Measurements from ENCODE around the gene HHAT.

The HHAT gene

DNA sequence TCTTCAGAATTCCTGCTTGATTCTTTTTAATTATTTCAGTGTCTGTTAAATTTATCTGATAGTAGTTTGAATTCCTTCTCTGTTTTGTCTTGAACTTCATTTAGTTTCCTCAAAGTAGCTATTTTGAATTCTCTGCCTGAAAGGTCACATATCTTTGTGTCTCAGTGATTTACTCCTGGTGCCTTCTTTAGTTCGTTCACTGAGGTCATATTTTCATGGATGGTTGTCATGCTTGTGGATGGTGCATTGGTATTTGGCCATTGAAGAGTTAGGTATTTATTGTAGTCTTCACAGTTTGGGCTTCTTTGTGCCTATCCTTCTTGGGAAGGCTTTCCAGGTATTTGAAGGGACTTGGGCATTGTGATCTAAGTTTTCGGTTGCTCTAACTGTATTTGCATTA, 267.9 kb downstream of the HHAT start:
- Histone ChIP-seq H3K9me3 (ENCODE audit: control insufficient read depth, low read length) (no peaks in the 10 kb centered on the region), H3K27me3 (ENCODE audit: control insufficient read depth, insufficient read depth, low read length) (no peaks in the 10 kb centered on the region), H2AFZ (no peak overlapping the region), H3K9ac (no peak overlapping the region), H3K79me2 (no peaks in the 10 kb centered on the region), H3K4me1 (no peaks in the 10 kb centered on the region), H3K4me3 (ENCODE audit: low read depth, low read length) (no peak overlapping the region), H3K27ac (no peak overlapping the region), H3K36me3 (ENCODE audit: control insufficient read depth, insufficient read depth, low read length) (no peaks in the 10 kb centered on the region), H3K4me2 (ENCODE audit: low read length) (no peak overlapping the region)
- TF ChIP-seq, protein P1, sequence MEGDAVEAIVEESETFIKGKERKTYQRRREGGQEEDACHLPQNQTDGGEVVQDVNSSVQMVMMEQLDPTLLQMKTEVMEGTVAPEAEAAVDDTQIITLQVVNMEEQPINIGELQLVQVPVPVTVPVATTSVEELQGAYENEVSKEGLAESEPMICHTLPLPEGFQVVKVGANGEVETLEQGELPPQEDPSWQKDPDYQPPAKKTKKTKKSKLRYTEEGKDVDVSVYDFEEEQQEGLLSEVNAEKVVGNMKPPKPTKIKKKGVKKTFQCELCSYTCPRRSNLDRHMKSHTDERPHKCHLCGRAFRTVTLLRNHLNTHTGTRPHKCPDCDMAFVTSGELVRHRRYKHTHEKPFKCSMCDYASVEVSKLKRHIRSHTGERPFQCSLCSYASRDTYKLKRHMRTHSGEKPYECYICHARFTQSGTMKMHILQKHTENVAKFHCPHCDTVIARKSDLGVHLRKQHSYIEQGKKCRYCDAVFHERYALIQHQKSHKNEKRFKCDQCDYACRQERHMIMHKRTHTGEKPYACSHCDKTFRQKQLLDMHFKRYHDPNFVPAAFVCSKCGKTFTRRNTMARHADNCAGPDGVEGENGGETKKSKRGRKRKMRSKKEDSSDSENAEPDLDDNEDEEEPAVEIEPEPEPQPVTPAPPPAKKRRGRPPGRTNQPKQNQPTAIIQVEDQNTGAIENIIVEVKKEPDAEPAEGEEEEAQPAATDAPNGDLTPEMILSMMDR (IDR thresholded peaks at IDR 0.05) = no peak

DNA sequence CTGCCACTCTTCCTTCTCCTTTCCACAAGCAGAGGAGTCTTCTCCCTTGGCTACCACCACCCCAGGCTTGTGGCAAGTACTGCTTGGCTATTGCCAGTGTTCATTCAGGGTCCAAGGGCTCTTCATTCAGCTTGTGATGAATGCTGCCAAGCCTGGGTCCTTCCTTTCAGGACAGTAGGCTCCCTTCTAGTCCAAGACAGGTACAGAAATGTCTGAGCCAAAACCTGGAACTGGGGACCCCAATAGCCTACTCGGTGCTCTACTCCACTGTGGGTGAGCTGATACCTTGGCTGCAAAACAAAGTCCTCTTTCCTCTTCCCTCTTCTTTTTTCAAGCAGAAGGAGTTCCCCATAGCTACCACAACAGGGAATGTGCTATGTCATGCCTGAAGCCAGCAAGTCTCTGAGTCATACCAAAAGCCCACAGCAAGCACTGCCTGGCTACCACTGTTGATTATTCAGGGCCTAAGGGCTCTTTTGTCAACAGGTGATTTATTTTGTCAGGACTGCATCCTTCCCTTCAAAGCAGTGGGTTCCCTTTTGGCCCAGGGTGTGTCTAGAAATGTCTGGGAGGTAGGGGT, 268.9 kb downstream of the HHAT start:
- Histone ChIP-seq H3K27me3 (ENCODE audit: control insufficient read depth, insufficient read depth, low read length) (no peaks in the 10 kb centered on the region), H3K36me3 (ENCODE audit: control insufficient read depth, insufficient read depth, low read length) (no peaks in the 10 kb centered on the region), H3K79me2 (no peaks in the 10 kb centered on the region), H3K4me1 (no peaks in the 10 kb centered on the region), H3K4me3 (ENCODE audit: low read depth, low read length) (no peak overlapping the region), H3K9me3 (ENCODE audit: control insufficient read depth, low read length) (no peaks in the 10 kb centered on the region), H3K9ac (no peak overlapping the region), H2AFZ (no peak overlapping the region), H3K4me2 (ENCODE audit: low read length) (no peak overlapping the region), H3K27ac (no peak overlapping the region)
- TF ChIP-seq, protein P1 (IDR thresholded peaks at IDR 0.05) = no peak

DNA sequence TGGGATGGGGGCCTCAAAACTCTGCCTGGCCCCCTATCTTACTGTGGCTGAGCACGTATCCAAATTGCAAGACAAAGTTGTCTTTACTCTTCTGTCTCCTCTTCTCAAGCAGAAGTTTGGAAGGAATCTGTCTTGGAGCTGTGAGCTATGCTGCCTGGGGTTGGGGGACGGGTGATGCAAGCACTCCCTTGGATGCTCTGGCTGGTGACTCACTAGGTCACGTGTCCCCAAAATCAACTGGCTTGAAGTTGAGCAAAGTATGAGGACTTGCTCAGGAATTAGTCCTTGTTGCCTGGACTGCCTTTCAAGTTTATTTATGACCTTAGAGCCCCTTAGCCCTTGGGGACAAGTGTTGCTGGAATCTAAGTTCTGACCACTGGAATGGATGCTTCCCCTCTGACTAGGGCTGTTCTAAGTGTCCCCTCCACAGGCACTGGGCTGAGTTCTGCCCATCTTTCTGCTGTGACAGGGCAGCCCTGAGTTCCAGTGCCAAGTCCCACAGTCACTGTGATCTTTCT, 269.5 kb downstream of the HHAT start:
- Histone ChIP-seq H3K9me3 (ENCODE audit: control insufficient read depth, low read length) (no peaks in the 10 kb centered on the region), H3K36me3 (ENCODE audit: control insufficient read depth, insufficient read depth, low read length) (no peaks in the 10 kb centered on the region), H3K27ac (no peak overlapping the region), H3K79me2 (no peaks in the 10 kb centered on the region), H2AFZ (no peak overlapping the region), H3K4me1 (no peaks in the 10 kb centered on the region), H3K9ac (no peak overlapping the region), H3K4me2 (ENCODE audit: low read length) (no peak overlapping the region), H3K27me3 (ENCODE audit: control insufficient read depth, insufficient read depth, low read length) (no peaks in the 10 kb centered on the region), H3K4me3 (ENCODE audit: low read depth, low read length) (no peak overlapping the region)
- TF ChIP-seq, protein P1 (IDR thresholded peaks at IDR 0.05) = no peak

DNA sequence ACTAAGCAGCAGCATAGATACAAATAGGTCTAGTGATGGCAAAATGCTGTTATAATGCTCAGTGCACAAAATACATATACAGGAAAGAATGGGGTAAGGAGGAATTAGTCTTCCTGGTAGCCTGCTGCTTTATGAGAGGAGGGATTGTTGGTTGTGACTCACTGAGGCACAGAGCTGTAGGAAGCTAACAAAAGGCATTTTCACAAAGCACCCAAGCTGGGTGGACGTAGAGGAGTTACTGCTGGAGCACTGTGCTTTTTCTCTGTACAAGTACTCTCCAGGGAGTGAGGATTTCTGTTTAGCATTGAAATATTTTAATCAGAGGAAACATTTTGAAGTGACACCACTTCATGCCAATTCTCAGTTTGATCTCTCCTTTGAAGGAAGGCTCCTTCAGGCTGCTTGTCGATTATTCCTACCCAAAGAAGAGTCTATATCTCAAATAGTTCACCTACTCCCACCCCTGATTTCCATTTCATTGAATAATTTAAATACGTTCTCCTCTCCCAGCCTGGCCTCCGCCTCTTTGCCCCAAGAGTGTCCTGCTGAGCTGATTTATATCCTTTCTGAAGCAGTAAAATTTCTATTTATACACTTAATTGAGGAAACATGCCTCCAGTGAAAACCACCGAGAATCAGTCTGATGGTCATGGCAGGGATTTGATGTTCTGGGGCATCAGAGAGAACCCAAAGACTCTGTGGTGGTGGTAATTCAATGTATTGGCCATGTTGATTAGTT, 271.9 kb downstream of the HHAT start:
- Histone ChIP-seq H3K79me2 (no peaks in the 10 kb centered on the region), H2AFZ (no peak overlapping the region), H3K4me3 (ENCODE audit: low read depth, low read length) (no peak overlapping the region), H3K4me1 (no peaks in the 10 kb centered on the region), H3K4me2 (ENCODE audit: low read length) (no peak overlapping the region), H3K27me3 (ENCODE audit: control insufficient read depth, insufficient read depth, low read length) (no peaks in the 10 kb centered on the region), H3K9me3 (ENCODE audit: control insufficient read depth, low read length) (no peaks in the 10 kb centered on the region), H3K27ac (no peak overlapping the region), H3K9ac (no peak overlapping the region), H3K36me3 (ENCODE audit: control insufficient read depth, insufficient read depth, low read length) (no peaks in the 10 kb centered on the region)
- TF ChIP-seq, protein P1 (IDR thresholded peaks at IDR 0.05) = no peak
